HEK293 (cell line): ENCODE results near the gene CCDC116.
"Not testable (repeated sequence)": the region's sequence is repeated elsewhere in the genome, so short reads cannot be mapped to it uniquely, and the experiment has no call there.

Experiments used
- CTCF ChIA-PET: fragments of 350-600 bp; formaldehyde crosslinking; extraction: SDS; loops from one replicate; lab custom pipeline; 2021; ENCODE audit warnings: antibody characterized with exemption; lab: Yijun Ruan, JAX
- POLR2A ChIA-PET: fragments of 300-600 bp; formaldehyde crosslinking; extraction: SDS; loops from one replicate; lab custom pipeline; 2020; ENCODE audit warnings: antibody characterized with exemption, inconsistent platforms; lab: Yijun Ruan, JAX
- H3K27ac ChIP-seq: fragments of 200-500 bp; sonication (Bioruptor generic); 2 replicates; pipeline ENCODE4 v1.5.1; 2014; ENCODE audit warnings: low read depth, low read length, control low read depth, inconsistent platforms; ENCODE audit errors: extremely low read depth
- H3K36me3 ChIP-seq, 2 experiments: fragments of 200-500 bp in 1 of 2; sonication (Bioruptor generic) in 1 of 2; 1 replicate in 1 of 2; 2 replicates in 1 of 2; pipeline ENCODE4 v1.5.1; 2014 to 2017; ENCODE audit warnings: inconsistent platforms in 2 of 2, low read length in 2 of 2; ENCODE audit not compliant: control insufficient read depth in 2 of 2, insufficient read depth in 1 of 2
- H3K4me1 ChIP-seq: fragments of 200-500 bp; sonication (Bioruptor generic); 2 replicates; pipeline ENCODE4 v1.5.1; 2014; ENCODE audit warnings: mild to moderate bottlenecking, low read length, inconsistent platforms; ENCODE audit not compliant: control insufficient read depth, insufficient read depth
- H3K4me3 ChIP-seq: 2 replicates; pipeline ENCODE4 v1.5.1; 2011; ENCODE audit warnings: low read depth, mild to moderate bottlenecking, control low read depth, low read length, moderate library complexity
- H3K9me3 ChIP-seq: fragments of 200-500 bp; sonication (Bioruptor generic); 2 replicates; pipeline ENCODE4 v1.5.1; 2014; ENCODE audit warnings: low read depth, low read length, inconsistent platforms; ENCODE audit not compliant: control insufficient read depth, insufficient read depth
- EGR2 ChIP-seq: fragments of 450-650 bp; formaldehyde crosslinking; IDR thresholded peaks from 2 replicates; pipeline ENCODE4 v1.5.1; 2016; ENCODE audit warnings: low read depth, missing biosample characterization, missing genetic modification characterization
- PRDM1 ChIP-seq: fragments of 450-650 bp; formaldehyde crosslinking; IDR thresholded peaks from 2 replicates; pipeline ENCODE4; 2016; ENCODE audit warnings: missing biosample characterization, missing genetic modification characterization
- SCRT2 ChIP-seq: fragments of 450-650 bp; formaldehyde crosslinking; IDR thresholded peaks from 2 replicates; pipeline ENCODE4 v1.5.1; 2016; ENCODE audit warnings: missing biosample characterization, missing genetic modification characterization
- TCF7L2 ChIP-seq: IDR thresholded peaks from 2 replicates; pipeline ENCODE4 v1.6.1; 2011; ENCODE audit warnings: low read depth, mild to moderate bottlenecking, inconsistent platforms, low read length, moderate library complexity, borderline replicate concordance
- ZNF140 ChIP-seq: fragments of 450-650 bp; formaldehyde crosslinking; IDR thresholded peaks from 2 replicates; pipeline ENCODE4 v1.5.1; 2016; ENCODE audit warnings: missing biosample characterization, missing genetic modification characterization
- ZNF174 ChIP-seq: fragments of 450-650 bp; formaldehyde crosslinking; IDR thresholded peaks from 2 replicates; pipeline ENCODE4 v1.5.0; 2017; ENCODE audit warnings: missing biosample characterization, mild to moderate bottlenecking, missing genetic modification characterization
- ZNF184 ChIP-seq: fragments of 450-650 bp; IDR thresholded peaks from 2 replicates; pipeline ENCODE4 v1.5.1; 2018; ENCODE audit warnings: missing biosample characterization, mild to moderate bottlenecking, missing genetic modification characterization
- ZNF202 ChIP-seq: fragments of 450-650 bp; formaldehyde crosslinking; IDR thresholded peaks from 2 replicates; pipeline ENCODE4 v1.5.1; 2016; ENCODE audit warnings: missing biosample characterization, missing genetic modification characterization, borderline replicate concordance
- ZNF223 ChIP-seq: fragments of 450-650 bp; formaldehyde crosslinking; IDR thresholded peaks from 2 replicates; pipeline ENCODE4 v1.5.1; 2016; ENCODE audit warnings: missing biosample characterization, missing genetic modification characterization
- ZNF23 ChIP-seq: fragments of 450-650 bp; formaldehyde crosslinking; IDR thresholded peaks from 2 replicates; pipeline ENCODE4 v1.5.1; 2016; ENCODE audit warnings: missing biosample characterization, missing genetic modification characterization, borderline replicate concordance
- ZNF24 ChIP-seq: fragments of 450-650 bp; formaldehyde crosslinking; IDR thresholded peaks from 2 replicates; pipeline ENCODE4 v1.5.1; 2016; ENCODE audit warnings: missing biosample characterization, missing genetic modification characterization
- ZNF660 ChIP-seq: fragments of 450-650 bp; IDR thresholded peaks from 2 replicates; pipeline ENCODE4 v1.5.1; 2018; ENCODE audit warnings: missing biosample characterization, mild to moderate bottlenecking, missing genetic modification characterization
- ZNF701 ChIP-seq: fragments of 450-650 bp; formaldehyde crosslinking; IDR thresholded peaks from 2 replicates; pipeline ENCODE4 v1.5.1; 2016; ENCODE audit warnings: missing biosample characterization, missing genetic modification characterization
- ZNF768 ChIP-seq: fragments of 450-650 bp; formaldehyde crosslinking; IDR thresholded peaks from 2 replicates; pipeline ENCODE4 v1.5.1; 2018; ENCODE audit warnings: missing biosample characterization, mild to moderate bottlenecking, missing genetic modification characterization
- TF ChIP-seq, protein P1 (sequence below): fragments of 450-650 bp; formaldehyde crosslinking; IDR thresholded peaks from 2 replicates; pipeline ENCODE4 v1.5.1; 2016; ENCODE audit warnings: missing biosample characterization, missing genetic modification characterization
- TF ChIP-seq, protein P2 (sequence below): fragments of 450-650 bp; formaldehyde crosslinking; conservative IDR thresholded peaks from 2 replicates; pipeline ENCODE4 v1.5.1; 2016; ENCODE audit warnings: low read depth, missing biosample characterization, missing genetic modification characterization
- TF ChIP-seq, protein P3 (sequence below): fragments of 450-650 bp; formaldehyde crosslinking; IDR thresholded peaks from 2 replicates; pipeline ENCODE4 v1.5.1; 2016; ENCODE audit warnings: missing biosample characterization, missing genetic modification characterization

CCDC116 gene

DNA sequence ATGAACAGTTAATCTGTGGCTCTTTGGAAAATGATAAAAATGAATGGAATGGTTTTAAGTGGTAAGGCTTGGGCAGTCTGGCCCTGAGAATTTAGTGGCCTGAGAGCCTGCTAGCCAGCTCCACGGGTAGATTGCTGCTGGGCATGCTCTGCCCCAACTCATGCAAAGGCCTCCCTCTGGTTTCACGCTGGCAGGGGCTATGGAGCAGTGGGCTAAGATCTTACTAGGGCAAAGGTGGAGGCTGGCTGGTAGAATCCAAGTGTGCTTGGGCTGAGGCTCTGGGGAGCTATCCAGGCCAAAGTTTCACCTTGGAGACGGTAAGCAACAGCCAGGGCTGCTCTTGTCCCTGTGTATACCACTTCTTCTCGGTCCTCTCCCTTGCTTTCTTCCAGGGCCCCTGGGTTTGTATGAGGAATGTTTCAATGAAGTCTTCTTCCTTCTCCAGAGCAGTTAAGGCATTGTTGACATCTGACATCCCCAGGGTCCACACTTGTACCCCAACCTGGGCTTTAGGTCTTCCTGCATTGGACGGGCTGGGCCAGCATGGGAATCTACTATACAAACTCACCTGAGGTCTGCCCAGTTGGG is 37.6 kb upstream of the CCDC116 start:
- ChIA-PET CTCF (interaction anchor here (0.7 to 2.7 kb wide), 4 partner anchors 15 to 52 kb away, joined by 3 to 14 read pairs (median 6); no protein-coding TSS in a partner anchor), POLR2A (no interaction called here)
- Histone ChIP-seq H3K27ac (no peak overlapping the region), H3K36me3 (peaks cover 25 to 70% of the 10 kb centered on the region in 2 experiments), H3K4me1 (no peaks in the 10 kb centered on the region)
- TF ChIP-seq ZNF202 (tag by site-specific recombination) (no peak), ZNF24 (no peak), ZNF701 (tag by site-specific recombination) (no peak), ZNF23 (tag by site-specific recombination) (no peak), ZNF184 (no peak), ZNF174 (tag by site-specific recombination) (no peak), ZNF223 (tag by site-specific recombination) (no peak), ZNF660 (tag by site-specific recombination) (no peak), ZNF768 (tag by site-specific recombination) (no peak), TCF7L2 (no peak), EGR2 (tag by site-specific recombination) (no peak), ZNF140 (tag by site-specific recombination) (no peak), SCRT2 (tag by site-specific recombination) (no peak)
- TF ChIP-seq, protein P1, sequence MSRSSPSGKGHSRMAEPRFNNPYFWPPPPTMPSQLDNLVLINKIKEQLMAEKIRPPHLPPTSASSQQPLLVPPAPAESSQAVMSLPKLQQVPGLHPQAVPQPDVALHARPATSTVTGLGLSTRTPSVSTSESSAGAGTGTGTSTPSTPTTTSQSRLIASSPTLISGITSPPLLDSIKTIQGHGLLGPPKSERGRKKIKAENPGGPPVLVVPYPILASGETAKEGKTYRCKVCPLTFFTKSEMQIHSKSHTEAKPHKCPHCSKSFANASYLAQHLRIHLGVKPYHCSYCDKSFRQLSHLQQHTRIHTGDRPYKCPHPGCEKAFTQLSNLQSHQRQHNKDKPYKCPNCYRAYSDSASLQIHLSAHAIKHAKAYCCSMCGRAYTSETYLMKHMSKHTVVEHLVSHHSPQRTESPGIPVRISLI (tag by site-specific recombination), result no peak
- TF ChIP-seq, protein P2, sequence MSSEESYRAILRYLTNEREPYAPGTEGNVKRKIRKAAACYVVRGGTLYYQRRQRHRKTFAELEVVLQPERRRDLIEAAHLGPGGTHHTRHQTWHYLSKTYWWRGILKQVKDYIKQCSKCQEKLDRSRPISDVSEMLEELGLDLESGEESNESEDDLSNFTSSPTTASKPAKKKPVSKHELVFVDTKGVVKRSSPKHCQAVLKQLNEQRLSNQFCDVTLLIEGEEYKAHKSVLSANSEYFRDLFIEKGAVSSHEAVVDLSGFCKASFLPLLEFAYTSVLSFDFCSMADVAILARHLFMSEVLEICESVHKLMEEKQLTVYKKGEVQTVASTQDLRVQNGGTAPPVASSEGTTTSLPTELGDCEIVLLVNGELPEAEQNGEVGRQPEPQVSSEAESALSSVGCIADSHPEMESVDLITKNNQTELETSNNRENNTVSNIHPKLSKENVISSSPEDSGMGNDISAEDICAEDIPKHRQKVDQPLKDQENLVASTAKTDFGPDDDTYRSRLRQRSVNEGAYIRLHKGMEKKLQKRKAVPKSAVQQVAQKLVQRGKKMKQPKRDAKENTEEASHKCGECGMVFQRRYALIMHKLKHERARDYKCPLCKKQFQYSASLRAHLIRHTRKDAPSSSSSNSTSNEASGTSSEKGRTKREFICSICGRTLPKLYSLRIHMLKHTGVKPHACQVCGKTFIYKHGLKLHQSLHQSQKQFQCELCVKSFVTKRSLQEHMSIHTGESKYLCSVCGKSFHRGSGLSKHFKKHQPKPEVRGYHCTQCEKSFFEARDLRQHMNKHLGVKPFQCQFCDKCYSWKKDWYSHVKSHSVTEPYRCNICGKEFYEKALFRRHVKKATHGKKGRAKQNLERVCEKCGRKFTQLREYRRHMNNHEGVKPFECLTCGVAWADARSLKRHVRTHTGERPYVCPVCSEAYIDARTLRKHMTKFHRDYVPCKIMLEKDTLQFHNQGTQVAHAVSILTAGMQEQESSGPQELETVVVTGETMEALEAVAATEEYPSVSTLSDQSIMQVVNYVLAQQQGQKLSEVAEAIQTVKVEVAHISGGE (tag by site-specific recombination), result no peak
- TF ChIP-seq, all 188 proteins: peak for 0
- Histone ChIP-seq H3K9me3 (no peaks in the 10 kb centered on the region), H3K4me3 (no peak overlapping the region)

DNA sequence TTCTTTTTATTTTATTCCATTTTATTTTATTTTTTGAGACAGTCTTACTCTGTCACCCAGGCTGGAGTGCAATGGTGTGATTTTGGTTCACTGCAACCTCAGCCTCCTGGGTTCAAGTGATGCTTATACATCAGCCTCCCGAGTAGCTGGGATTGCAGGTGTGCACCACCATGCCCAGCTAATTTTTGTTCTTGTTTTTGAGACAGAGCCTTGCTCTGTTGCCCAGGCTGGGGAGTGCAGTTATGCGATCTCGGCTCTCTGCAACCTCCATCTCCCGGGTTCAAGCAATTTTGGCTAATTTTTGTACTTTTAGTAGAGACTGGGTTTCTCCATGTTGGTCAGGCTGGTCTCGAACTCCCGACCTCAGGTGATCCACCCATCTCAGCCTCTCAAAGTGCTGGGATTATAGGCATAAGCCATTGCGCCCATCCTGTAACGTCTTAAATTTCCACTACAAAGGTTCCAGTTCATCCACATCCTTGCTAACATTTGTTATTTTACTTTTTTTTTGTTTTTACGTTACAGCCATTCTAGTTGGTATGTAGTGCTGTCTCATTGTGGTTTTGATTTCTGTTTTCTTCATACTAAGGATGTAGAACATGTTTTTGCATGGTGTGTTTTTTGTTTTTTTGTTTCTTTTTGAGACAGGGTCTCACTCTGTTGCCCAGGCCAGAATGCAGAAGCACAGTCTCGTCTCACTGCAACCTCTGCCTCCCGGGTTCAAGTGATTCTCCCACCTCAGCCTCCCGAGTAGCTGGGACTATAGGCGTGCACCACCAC is 36.0 kb upstream of the CCDC116 start:
- not testable (repeated sequence) for H3K9me3 ChIP-seq, H3K4me3 ChIP-seq, H3K27ac ChIP-seq, H3K4me1 ChIP-seq
- ChIA-PET POLR2A (interaction anchor here (1.1 kb wide), 1 partner anchor 18 kb away, joined by 3 read pairs; no protein-coding TSS in a partner anchor), CTCF (interaction anchor here (1.2 kb wide), 1 partner anchor 33 kb away, joined by 3 read pairs; no protein-coding TSS in a partner anchor)
- H3K36me3 ChIP-seq, result peaks cover 25 to 62% of the 10 kb centered on the region in 2 experiments

DNA sequence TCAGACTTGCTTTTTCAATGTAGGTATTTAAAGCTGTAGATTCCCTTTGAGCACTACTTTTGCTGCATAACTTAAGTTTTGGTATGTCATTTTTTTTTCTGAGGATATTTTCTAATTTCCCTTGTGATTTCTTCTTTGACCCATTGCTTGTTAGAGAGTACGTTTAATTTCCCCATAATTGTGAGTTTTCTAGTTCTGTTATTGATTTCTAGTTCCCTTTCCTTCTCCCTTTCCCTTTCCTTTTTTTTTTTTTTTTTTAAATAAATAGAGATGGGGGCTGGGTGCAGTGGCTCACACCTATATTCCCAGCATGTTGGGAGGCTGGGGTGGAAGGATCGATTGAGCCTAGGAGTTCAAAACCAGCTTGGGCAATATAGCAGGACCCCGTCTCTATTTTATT is 34.3 kb upstream of the CCDC116 start:
- CTCF ChIA-PET, result interaction anchor here (0.6 to 1.5 kb wide), 5 partner anchors 23 to 51 kb away, joined by 3 to 5 read pairs (median 3); no protein-coding TSS in a partner anchor
- H3K4me1 ChIP-seq, result no peaks in the 10 kb centered on the region
- TF ChIP-seq PRDM1 (tag by site-specific recombination), result peak; percentile 94
- TF ChIP-seq, protein P3, sequence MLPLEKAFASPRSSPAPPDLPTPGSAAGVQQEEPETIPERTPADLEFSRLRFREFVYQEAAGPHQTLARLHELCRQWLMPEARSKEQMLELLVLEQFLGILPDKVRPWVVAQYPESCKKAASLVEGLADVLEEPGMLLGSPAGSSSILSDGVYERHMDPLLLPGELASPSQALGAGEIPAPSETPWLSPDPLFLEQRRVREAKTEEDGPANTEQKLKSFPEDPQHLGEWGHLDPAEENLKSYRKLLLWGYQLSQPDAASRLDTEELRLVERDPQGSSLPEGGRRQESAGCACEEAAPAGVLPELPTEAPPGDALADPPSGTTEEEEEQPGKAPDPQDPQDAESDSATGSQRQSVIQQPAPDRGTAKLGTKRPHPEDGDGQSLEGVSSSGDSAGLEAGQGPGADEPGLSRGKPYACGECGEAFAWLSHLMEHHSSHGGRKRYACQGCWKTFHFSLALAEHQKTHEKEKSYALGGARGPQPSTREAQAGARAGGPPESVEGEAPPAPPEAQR (tag by site-specific recombination), result no peak
- H3K27ac ChIP-seq, result no peak overlapping the region
- H3K36me3 ChIP-seq, result peaks cover 25 to 55% of the 10 kb centered on the region in 2 experiments
- no peak overlapping the region for H3K4me3 ChIP-seq
- no peaks in the 10 kb centered on the region for H3K9me3 ChIP-seq
- POLR2A ChIA-PET, result interaction anchor here (0.6 to 1.2 kb wide), 3 partner anchors 8 to 23 kb away, joined by 3 to 5 read pairs (median 4); no protein-coding TSS in a partner anchor
